Ectodermal cell (in vitro differentiated cells): ENCODE measurements around the gene NYNRIN.
"Not testable (repeated sequence)": the region's sequence is repeated elsewhere in the genome, so short reads cannot be mapped to it uniquely, and the experiment has no call there.

ENCODE experiments used
- H3K27ac ChIP-seq: 2 replicates; pipeline ENCODE4 v1.7.0; 2013; ENCODE audit warnings: mild to moderate bottlenecking, low read depth, low read length; ENCODE audit not compliant: insufficient read depth, poor library complexity, severe bottlenecking
- H3K27me3 ChIP-seq: 2 replicates; pipeline ENCODE4 v1.7.0; 2013; ENCODE audit warnings: mild to moderate bottlenecking, low read length; ENCODE audit not compliant: insufficient read depth, control insufficient read depth, poor library complexity, severe bottlenecking
- H3K36me3 ChIP-seq: one replicate; pipeline ENCODE4 v1.7.0; 2013; ENCODE audit warnings: low read length; ENCODE audit not compliant: control insufficient read depth, insufficient read depth
- H3K4me1 ChIP-seq: one replicate; pipeline ENCODE4 v1.7.0; 2013; ENCODE audit warnings: low read length; ENCODE audit not compliant: control insufficient read depth, insufficient read depth
- H3K4me3 ChIP-seq: 2 replicates; pipeline ENCODE4 v1.7.0; 2013; ENCODE audit warnings: low read depth, low read length, control low read depth; ENCODE audit not compliant: insufficient read depth
- H3K9me3 ChIP-seq: 2 replicates; pipeline ENCODE4 v1.7.0; 2013; ENCODE audit warnings: mild to moderate bottlenecking, low read length, moderate library complexity; ENCODE audit not compliant: control insufficient read depth
- WGBS, 2 experiments: methylation state at CpG; one replicate each; pipeline ENCODE4 v1.1.7; 2013; ENCODE audit warnings: missing lambda C conversion rate in 2 of 2; 5-methylcytosine and 5-hydroxymethylcytosine counted together

Gene NYNRIN

GRCh38 chr14:24378981-24379906 is 19.6 kb upstream of the NYNRIN start:
- peaks cover 3% of the 10 kb centered on the region for H3K4me1 ChIP-seq
- H3K27me3 ChIP-seq, result no peaks in the 10 kb centered on the region
- H3K27ac ChIP-seq, result no peak overlapping the region
- no peak overlapping the region for H3K4me3 ChIP-seq
- no peaks in the 10 kb centered on the region for H3K9me3 ChIP-seq
- 91 to 93% methylated on average over 7 of the region's 7 CpGs for WGBS, 2 experiments
- H3K36me3 ChIP-seq, result peaks cover 6% of the 10 kb centered on the region

DNA sequence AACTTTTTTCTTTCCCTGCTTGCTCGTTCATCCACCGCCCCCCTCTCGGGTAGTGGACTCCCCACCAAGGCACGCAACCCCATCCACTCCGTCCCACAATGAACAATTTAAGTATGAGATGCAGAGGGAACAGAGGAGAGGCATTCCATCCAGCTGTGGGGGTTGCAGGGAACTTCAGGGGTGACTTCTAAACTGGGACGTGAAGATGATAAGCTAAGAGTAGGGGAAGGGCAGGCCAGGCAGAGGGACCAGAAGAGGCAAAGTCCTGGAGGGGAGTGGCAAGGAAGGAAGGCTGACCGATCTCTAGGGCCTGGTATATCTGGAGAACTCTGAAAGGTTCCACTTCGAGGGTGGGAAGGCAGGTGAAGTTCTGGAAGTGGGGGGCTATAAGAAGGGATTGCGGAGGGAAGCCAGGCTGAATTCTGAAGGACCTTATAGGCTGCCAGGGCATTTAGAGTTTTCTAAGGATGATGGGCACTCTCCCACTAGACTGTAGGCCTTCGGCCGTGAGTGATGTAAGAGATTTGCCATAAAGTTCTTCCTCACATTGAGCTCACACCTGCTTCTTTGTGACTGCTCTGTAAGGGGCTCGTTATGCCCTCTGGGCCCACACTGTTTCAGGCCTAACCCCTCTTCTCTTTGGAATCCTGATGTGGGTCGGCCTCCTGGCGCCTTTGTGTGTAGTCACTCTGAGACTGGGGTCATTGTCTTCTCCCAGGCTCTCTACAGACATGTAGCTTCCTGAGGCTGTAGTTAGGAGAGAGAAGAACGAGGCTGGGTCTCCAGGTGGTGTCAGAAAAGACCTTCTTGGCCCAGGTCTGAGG is 18.7 kb upstream of the NYNRIN start:
- H3K4me1 ChIP-seq, result peaks cover 3% of the 10 kb centered on the region
- no peaks in the 10 kb centered on the region for H3K27me3 ChIP-seq
- WGBS, 2 experiments, result 72 to 75% methylated on average over 13 to 15 of the region's 15 CpGs
- no peaks in the 10 kb centered on the region for H3K9me3 ChIP-seq
- no peak overlapping the region for H3K4me3 ChIP-seq
- H3K36me3 ChIP-seq, result peaks cover 6% of the 10 kb centered on the region
- H3K27ac ChIP-seq, result no peak overlapping the region

DNA sequence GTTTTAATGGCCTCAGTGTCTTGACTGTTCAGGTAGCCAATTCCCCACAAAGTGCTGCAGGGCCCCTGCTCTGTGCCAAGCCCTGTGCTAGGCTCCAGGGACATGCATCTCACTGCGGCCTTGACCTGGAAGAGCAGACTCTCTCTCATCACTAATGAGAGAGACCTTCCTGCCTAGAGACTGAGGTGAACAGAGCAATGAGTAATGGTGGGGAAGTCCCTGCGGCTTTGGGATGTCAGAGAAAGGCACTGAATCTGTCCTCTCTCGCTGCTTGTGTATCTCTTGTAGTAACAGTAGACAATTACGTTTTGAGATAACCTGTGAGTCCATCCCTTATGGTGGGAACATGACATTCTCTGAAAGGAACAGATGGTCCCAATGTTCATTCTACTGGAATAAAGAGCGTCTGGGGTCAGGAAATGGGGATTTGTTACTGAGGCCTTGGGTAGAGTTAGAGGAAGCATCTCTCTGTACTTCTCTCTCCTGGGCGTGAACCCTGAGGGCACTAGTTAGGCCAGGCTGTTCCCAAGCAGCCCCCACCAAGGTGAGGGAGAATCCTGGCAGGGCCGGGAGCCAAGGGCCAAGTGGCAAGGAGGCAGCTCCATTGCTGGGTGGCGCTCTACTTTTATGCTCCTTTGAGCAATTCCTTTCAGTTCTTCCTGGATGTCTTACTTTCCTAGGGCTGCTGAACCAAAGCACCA is 17.3 kb upstream of the NYNRIN start:
- Histone ChIP-seq H3K27ac (no peak overlapping the region), H3K4me3 (no peak overlapping the region), H3K9me3 (no peaks in the 10 kb centered on the region), H3K4me1 (peaks cover 3% of the 10 kb centered on the region), H3K27me3 (no peaks in the 10 kb centered on the region), H3K36me3 (peaks cover 6% of the 10 kb centered on the region)
- 89 to 94% methylated on average over 8 of the region's 8 CpGs for WGBS, 2 experiments

GRCh38 chr14:24382064-24382371 is 16.8 kb upstream of the NYNRIN start:
- H3K36me3 ChIP-seq, result peaks cover 6% of the 10 kb centered on the region
- no peaks in the 10 kb centered on the region for H3K27me3 ChIP-seq
- H3K4me1 ChIP-seq, result peaks cover 3% of the 10 kb centered on the region
- no peak overlapping the region for H3K4me3 ChIP-seq
- H3K9me3 ChIP-seq, result no peaks in the 10 kb centered on the region
- WGBS, 2 experiments, result 92 to 93% methylated on average over 4 of the region's 4 CpGs
- no peak overlapping the region for H3K27ac ChIP-seq

GRCh38 chr14:24384169-24384568 is 14.6 kb upstream of the NYNRIN start:
- WGBS, 2 experiments, result 90 to 92% methylated on average over 4 of the region's 4 CpGs

DNA sequence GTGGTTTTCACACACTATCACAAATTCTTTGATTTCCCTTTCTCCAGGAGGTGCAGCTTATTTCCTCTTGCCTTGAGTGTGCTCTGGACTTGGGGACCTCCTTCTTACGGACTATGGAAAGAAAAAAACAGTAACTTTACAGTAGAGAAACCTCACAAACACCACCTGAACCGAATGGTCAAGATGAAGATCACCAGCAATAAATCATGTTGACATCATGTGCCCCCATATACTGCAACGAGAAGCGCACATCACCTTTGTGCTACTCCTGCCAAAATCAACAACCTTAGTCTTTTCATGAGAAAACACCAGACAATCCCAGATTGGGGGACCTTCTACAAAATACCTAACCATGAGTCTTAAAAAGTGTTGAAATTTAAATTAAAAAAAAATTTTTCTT is 13.3 kb upstream of the NYNRIN start:
- no peaks in the 10 kb centered on the region for H3K36me3 ChIP-seq
- 90 to 93% methylated on average over 4 of the region's 4 CpGs for WGBS, 2 experiments
- H3K27me3 ChIP-seq, result no peaks in the 10 kb centered on the region
- no peak overlapping the region for H3K27ac ChIP-seq
- no peaks in the 10 kb centered on the region for H3K9me3 ChIP-seq
- no peaks in the 10 kb centered on the region for H3K4me1 ChIP-seq
- H3K4me3 ChIP-seq, result no peak overlapping the region

More at GRCh38 chr14:24384169-24384568, 14.6 kb upstream of the NYNRIN start:
- H3K4me1 ChIP-seq, result peaks cover 3% of the 10 kb centered on the region
- H3K36me3 ChIP-seq, result no peaks in the 10 kb centered on the region
- H3K27me3 ChIP-seq, result no peaks in the 10 kb centered on the region
- no peak overlapping the region for H3K4me3 ChIP-seq
- H3K27ac ChIP-seq, result no peak overlapping the region
- no peaks in the 10 kb centered on the region for H3K9me3 ChIP-seq

DNA sequence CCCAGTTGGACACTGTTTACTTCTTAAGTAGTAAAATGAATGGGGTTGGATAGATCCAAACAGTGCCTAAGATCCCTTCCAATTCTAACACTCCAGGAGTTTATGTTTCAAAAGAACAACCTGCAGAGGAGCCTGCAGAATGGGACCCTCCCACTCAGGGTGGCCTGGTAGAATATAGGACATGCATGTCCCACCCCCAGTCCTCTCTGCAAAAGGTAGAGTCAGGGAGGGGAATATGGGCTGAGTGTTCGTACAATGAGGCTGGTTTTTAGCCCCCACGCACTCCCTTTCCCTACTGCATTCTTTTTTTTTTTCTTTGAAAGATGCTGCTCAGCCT is 11.8 kb upstream of the NYNRIN start:
- Histone ChIP-seq H3K4me1 (no peaks in the 10 kb centered on the region), H3K4me3 (no peak overlapping the region), H3K27me3 (no peaks in the 10 kb centered on the region), H3K9me3 (no peaks in the 10 kb centered on the region), H3K36me3 (no peaks in the 10 kb centered on the region), H3K27ac (no peak overlapping the region)
- 89% methylated on average over 2 of the region's 2 CpGs for WGBS, 2 experiments

DNA sequence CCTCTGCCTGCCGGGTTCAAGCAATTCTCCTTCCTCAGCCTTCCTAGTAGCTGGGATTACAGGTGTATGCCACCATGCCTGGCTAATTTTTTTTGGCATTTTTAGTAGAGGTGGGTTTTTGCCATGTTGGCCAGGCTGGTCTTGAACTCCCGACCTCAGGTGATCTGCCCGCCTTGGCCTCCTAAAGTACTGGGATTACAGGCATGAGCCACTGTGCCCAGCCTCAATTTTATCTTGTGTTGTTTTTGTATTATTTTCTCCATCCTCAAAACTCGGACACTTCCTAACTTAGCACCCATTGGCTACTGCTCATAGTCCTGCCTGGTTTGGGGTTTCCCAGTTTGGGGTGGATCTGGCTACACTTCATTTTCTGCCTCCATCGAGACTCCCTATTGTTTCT is 11.2 kb upstream of the NYNRIN start:
- WGBS, 2 experiments, result 87 to 93% methylated on average over 5 of the region's 5 CpGs
- H3K9me3 ChIP-seq, H3K27me3 ChIP-seq, H3K4me3 ChIP-seq, H3K27ac ChIP-seq, H3K36me3 ChIP-seq, H3K4me1 ChIP-seq: not testable (repeated sequence)

DNA sequence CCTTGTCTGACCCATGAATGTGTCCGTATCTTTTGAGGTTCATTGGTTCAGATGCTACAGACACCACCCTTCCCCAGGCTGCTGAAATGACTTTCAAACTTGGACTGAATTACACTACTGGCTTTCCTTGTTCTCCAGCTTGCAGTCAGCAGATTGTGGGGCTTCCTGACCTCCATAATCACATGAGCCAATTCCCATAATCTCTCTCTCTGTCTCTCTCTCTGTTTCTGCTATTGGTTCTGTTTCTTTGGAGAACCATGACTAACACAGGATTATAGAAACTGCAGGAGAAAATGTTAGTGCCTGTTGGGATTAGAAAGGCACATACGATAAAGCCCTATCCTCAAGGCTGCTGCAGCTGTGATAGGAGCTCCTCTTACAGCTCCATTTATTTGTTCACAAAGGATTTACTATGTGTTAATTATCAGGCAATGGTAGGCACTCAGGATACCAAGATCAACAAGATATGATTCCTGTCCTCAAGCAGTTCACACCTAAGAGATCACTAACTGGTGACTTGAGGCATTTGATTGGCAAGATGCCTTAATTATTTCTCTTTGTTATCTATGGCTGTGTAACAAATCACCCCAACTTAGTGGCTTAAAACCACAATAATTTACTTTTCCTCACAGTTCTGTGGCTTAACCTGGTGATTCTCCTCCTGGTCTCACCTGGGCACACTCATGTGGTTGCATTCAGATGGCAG is 10.2 kb upstream of the NYNRIN start:
- H3K4me1 ChIP-seq, result no peaks in the 10 kb centered on the region
- WGBS, 2 experiments, result 85 to 94% methylated on average over 2 of the region's 2 CpGs
- H3K36me3 ChIP-seq, result no peaks in the 10 kb centered on the region
- H3K9me3 ChIP-seq, result no peaks in the 10 kb centered on the region
- no peaks in the 10 kb centered on the region for H3K27me3 ChIP-seq
- H3K4me3 ChIP-seq, result no peak overlapping the region
- H3K27ac ChIP-seq, result no peak overlapping the region
